ENCODE measurements around the gene CTCFL.

The CTCFL gene

GRCh38 chr20:57564180-57564802 lies 39.4 kb upstream of the CTCFL start:
- DNase-seq (ENCODE audit: low spot score): no peak
- no peak overlapping the region for H3K27ac ChIP-seq
- H3K4me3 ChIP-seq: no peak overlapping the region
- TF ChIP-seq, protein P1, sequence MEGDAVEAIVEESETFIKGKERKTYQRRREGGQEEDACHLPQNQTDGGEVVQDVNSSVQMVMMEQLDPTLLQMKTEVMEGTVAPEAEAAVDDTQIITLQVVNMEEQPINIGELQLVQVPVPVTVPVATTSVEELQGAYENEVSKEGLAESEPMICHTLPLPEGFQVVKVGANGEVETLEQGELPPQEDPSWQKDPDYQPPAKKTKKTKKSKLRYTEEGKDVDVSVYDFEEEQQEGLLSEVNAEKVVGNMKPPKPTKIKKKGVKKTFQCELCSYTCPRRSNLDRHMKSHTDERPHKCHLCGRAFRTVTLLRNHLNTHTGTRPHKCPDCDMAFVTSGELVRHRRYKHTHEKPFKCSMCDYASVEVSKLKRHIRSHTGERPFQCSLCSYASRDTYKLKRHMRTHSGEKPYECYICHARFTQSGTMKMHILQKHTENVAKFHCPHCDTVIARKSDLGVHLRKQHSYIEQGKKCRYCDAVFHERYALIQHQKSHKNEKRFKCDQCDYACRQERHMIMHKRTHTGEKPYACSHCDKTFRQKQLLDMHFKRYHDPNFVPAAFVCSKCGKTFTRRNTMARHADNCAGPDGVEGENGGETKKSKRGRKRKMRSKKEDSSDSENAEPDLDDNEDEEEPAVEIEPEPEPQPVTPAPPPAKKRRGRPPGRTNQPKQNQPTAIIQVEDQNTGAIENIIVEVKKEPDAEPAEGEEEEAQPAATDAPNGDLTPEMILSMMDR (IDR thresholded peaks at IDR 0.05): no peak

DNA sequence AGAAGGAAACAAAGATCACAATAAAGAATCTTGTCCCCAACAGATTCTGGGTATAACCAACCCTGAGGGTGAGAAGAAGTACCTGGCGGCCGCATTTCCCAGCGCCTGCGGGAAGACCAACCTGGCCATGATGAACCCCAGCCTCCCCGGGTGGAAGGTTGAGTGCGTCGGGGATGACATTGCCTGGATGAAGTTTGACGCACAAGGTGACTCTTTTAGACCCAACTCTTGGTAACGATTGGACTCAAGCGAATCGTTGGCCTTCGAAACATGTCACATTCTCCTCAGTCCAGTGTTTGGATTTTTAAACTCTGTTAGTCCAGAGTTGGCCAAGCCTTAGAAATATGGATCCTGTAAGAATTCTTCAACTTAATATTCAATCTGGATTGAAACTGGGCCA lies 38.6 kb upstream of the CTCFL start:
- Histone ChIP-seq H3K4me3 (no peak overlapping the region), H3K27ac (no peak overlapping the region)
- TF ChIP-seq, protein P1 (IDR thresholded peaks at IDR 0.05): no peak
- no peak for DNase-seq (ENCODE audit: low spot score)

- Histone ChIP-seq H3K27ac (no peak overlapping the region), H3K4me3 (no peak overlapping the region)
- TF ChIP-seq, protein P1 (IDR thresholded peaks at IDR 0.05): no peak
- no peak for DNase-seq (ENCODE audit: low spot score)
Observed at GRCh38 chr20:57562541-57563465, 37.9 kb upstream of the CTCFL start.

DNA sequence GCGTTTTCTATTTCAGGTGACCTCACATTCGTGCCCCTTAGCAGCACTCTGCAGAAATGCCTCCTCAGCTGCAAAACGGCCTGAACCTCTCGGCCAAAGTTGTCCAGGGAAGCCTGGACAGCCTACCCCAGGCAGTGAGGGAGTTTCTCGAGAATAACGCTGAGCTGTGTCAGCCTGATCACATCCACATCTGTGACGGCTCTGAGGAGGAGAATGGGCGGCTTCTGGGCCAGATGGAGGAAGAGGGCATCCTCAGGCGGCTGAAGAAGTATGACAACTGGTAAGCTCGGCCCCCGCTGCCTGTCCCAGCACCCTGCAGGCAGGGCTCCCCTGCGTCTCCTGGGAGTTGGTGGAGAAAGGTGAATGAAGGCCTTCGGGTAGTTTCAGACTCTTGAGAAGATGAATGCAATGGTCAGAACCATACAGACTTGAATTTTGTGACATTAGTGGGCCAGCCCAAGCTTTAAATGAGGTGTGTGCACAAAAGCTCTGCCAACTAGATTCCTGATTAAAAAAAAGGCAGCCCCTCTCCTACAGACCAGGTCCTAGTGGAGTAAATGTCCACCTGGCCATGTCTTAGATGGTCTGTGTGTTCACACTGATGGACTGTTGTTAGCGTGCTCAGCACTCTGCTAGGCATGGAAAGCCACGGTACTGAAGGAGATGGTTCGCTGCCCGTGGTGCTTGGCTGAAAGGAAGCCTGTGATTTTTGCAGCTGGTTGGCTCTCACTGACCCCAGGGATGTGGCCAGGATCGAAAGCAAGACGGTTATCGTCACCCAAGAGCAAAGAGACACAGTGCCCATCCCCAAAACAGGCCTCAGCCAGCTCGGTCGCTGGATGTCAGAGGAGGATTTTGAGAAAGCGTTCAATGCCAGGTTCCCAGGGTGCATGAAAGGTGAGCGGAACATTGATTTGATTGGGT lies 36.7 kb upstream of the CTCFL start:
- DNase-seq (ENCODE audit: low spot score): no peak
- Histone ChIP-seq H3K4me3 (no peak overlapping the region), H3K27ac (no peak overlapping the region)
- TF ChIP-seq, protein P1 (IDR thresholded peaks at IDR 0.05): no peak

DNA sequence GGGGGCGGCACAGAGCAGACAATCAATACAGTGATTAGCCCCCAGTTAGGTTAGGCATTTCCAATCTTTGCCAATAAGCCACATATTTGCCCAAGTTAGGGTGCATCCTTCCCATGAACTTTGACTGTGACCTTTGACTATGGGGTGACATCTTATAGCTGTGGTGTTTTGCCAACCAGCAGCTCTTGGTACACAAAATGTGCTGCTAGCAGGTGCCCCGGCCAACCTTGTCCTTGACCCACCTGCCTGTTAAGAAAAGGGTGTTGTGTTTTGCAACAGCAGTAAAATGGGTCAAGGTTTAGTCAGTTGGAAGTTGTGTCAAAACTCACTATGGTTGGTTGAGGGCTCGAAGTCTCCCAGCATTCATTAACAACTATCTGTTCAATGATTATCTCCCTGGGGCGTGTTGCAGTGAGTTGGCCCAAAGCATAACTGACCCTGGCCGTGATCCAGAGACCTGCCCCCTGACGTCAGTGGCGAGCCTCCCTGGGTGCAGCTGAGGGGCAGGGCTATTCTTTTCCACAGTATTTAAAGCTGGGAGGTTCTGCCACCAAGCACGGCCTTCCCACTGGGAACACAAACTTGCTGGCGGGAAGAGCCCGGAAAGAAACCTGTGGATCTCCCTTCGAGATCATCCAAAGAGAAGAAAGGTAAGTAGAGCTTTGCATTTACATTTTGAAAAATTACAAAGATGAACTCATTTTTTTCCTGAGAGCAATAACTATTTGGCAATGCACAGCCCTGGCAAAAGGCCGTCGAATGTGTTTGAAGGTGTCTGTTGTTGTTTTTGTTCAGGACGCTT lies 35.8 kb upstream of the CTCFL start, which contains the start of gene PCK1:
Gene PCK1 (plus strand): TSS at position 557 of the 802 bp plus-strand sequence. CDS start 302 bp downstream, outside the sequence.
- Histone ChIP-seq H3K27ac (no peak within 1 kb of the TSS), H3K4me3 (no peak within 1 kb of the TSS)

More for the DNA sequence above, 35.8 kb upstream of the CTCFL start, which contains the start of gene PCK1:
- DNase-seq (ENCODE audit: low spot score): no peak
- TF ChIP-seq, protein P1 (IDR thresholded peaks at IDR 0.05): no peak
